Gastroesophageal sphincter (tissue), 4 donors: ENCODE results near the gene PSMB5. TPM values are rescaled to one million over a fixed set of nuclear protein-coding genes. Genes with fewer than 3 reads are reported as not detected.

Experiments used
- ATAC-seq: fragments of 150-250 bp; one replicate; pipeline ENCODE4 v1.9.1; 2016; ENCODE audit warnings: mild to moderate bottlenecking, moderate library complexity
- H3K27ac ChIP-seq, 4 donors: fragments of 200-600 bp; sonication (generic) in 3 of 4; 1 replicate in 3 of 4; 2 replicates in 1 of 4; pipeline ENCODE4 v1.5.1; 2016 to 2019
- H3K27me3 ChIP-seq: fragments of 200-600 bp; sonication (generic); one replicate; pipeline ENCODE4 v1.5.1; 2019
- H3K36me3 ChIP-seq, 2 donors: fragments of 200-600 bp; sonication (generic); one replicate each; pipeline ENCODE4 v1.5.1; 2019; ENCODE audit warnings: control low read depth in 1 of 2
- H3K4me1 ChIP-seq, 3 donors: fragments of 200-600 bp; sonication (generic); 1 replicate in 2 of 3; 2 replicates in 1 of 3; pipeline ENCODE4 v1.5.1; 2016 to 2019; ENCODE audit warnings: control low read depth in 2 of 3
- H3K4me3 ChIP-seq, 2 donors: fragments of 200-600 bp; sonication (generic); one replicate each; pipeline ENCODE4 v1.5.1; 2019; ENCODE audit warnings: mild to moderate bottlenecking in 1 of 2, moderate library complexity in 1 of 2
- H3K9me3 ChIP-seq, 3 donors: fragments of 200-600 bp; sonication (generic); one replicate each; pipeline ENCODE4 v1.5.1; 2017 to 2019; ENCODE audit warnings: control low read depth in 2 of 3
- EP300 ChIP-seq: sonication (generic); formaldehyde crosslinking; IDR thresholded peaks from one replicate; pipeline ENCODE4 v1.6.1; 2017; ENCODE audit warnings: antibody characterized with exemption, mild to moderate bottlenecking
- POLR2A ChIP-seq, 2 donors: fragments of 450-650 bp; IDR thresholded peaks; one replicate each; pipeline ENCODE4 v1.6.1; 2017; ENCODE audit warnings: antibody characterized with exemption in 2 of 2, mild to moderate bottlenecking in 2 of 2, moderate library complexity in 1 of 2
- POLR2AphosphoS5 ChIP-seq: sonication (generic); formaldehyde crosslinking; IDR thresholded peaks from one replicate; pipeline ENCODE4 v1.6.1; 2017; ENCODE audit warnings: antibody characterized with exemption
- WGBS, 2 donors: methylation state at CpG; one replicate each; pipeline ENCODE4 v1.1.5; 2018; ENCODE audit warnings: low coverage in 1 of 2; 5-methylcytosine and 5-hydroxymethylcytosine counted together
- total RNA-seq, 4 donors: library from RNA; depleted of rRNA; stranded (reverse); fragments of >200 nt; gene quantifications; one replicate each; pipeline ENCODE4 v1.1.0, GENCODE V29; 2016
- TF ChIP-seq, protein P1 (sequence below), 4 experiments: fragments of 200-600 bp in 2 of 4; fragments of 450-650 bp in 2 of 4; sonication (generic) in 1 of 4; IDR thresholded peaks; one replicate each; pipeline ENCODE4 v1.5.1; 2017 to 2019; ENCODE audit warnings: antibody characterized with exemption in 4 of 4, mild to moderate bottlenecking in 2 of 4, moderate library complexity in 2 of 4

The PSMB5 gene
- total RNA-seq, 4 donors from 2014 or later, result 125 to 182 (median 133) TPM

DNA sequence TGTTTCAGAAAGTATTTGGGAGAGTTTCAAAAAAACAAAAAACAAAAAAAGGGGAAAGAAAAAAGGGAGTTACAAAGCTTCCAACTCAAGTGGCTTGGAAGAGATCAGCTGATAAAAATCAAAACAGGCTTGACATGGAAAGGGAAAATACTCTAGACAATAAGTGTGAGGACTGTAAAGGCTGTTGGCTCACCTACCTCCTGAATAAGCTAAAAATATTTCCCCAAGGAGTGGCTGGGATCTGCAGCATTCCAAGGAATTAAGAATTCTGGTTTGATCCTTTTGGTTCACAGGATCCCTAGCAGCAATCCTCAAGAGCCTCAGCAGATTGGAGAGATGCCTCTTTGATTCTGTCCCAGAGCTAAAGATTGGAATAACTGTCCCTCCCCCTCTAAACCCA lies 41.2 kb downstream of the PSMB5 start:
- Histone ChIP-seq H3K27me3 (no peaks in the 10 kb centered on the region), H3K36me3 (peaks cover 0 to 28% of the 10 kb centered on the region in 2 donors), H3K27ac (no peak overlapping the region), H3K4me3 (no peak overlapping the region), H3K9me3 (no peaks in the 10 kb centered on the region), H3K4me1 (peaks cover 0 to 6% (median 0%) of the 10 kb centered on the region in 3 donors)
- no peak for ATAC-seq
- TF ChIP-seq, protein P1, sequence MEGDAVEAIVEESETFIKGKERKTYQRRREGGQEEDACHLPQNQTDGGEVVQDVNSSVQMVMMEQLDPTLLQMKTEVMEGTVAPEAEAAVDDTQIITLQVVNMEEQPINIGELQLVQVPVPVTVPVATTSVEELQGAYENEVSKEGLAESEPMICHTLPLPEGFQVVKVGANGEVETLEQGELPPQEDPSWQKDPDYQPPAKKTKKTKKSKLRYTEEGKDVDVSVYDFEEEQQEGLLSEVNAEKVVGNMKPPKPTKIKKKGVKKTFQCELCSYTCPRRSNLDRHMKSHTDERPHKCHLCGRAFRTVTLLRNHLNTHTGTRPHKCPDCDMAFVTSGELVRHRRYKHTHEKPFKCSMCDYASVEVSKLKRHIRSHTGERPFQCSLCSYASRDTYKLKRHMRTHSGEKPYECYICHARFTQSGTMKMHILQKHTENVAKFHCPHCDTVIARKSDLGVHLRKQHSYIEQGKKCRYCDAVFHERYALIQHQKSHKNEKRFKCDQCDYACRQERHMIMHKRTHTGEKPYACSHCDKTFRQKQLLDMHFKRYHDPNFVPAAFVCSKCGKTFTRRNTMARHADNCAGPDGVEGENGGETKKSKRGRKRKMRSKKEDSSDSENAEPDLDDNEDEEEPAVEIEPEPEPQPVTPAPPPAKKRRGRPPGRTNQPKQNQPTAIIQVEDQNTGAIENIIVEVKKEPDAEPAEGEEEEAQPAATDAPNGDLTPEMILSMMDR (IDR thresholded peaks at IDR 0.05), result no peak
- TF ChIP-seq EP300 (no peak), POLR2AphosphoS5 (no peak), POLR2A (IDR thresholded peaks at IDR 0.05) (no peak)

DNA sequence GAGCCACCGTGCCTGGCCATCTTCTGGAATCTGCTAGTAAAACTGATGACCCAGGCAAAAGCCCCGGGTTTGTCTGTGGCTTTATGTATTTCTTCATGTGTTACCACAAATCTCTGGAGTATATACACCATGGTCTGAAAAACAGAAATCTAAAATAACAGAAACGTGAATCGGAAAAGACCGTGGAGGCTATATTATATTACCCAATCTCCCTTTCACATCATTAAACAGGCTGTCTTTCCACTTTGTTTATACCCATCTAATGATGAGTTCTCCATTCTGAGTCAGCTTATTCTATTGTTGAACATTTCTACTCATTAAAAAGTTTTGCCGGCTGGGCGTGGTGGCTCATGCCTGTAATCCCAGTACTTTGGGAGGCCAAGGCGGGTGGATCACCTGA lies 42.8 kb downstream of the PSMB5 start:
- no peak overlapping the region for H3K27ac ChIP-seq
- ATAC-seq, result no peak

DNA sequence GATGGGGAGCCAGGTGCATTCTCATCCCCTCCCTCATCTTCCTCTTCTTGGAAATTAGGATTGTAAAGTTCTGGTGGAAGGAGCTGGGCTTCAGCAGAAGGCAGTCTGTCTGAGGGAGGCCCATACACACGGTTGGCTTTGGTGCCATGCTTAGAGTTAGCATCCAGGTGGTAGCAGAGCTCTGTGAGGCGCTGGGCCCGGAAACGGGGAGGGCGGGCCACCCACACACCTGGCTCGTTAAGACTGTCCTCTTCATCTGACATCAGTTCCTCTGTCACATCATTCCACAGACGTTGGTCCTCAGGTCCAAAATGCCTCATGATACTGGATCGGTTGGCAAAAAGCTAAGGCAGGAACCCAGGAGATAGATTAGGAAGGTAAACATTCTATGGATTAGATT lies 47.4 kb downstream of the PSMB5 start:
- Histone ChIP-seq H3K27ac (no peak overlapping the region), H3K9me3 (no peaks in the 10 kb centered on the region), H3K27me3 (no peaks in the 10 kb centered on the region), H3K36me3 (peaks cover 0 to 32% of the 10 kb centered on the region in 2 donors), H3K4me1 (peaks cover 0 to 11% (median 7%) of the 10 kb centered on the region in 3 donors), H3K4me3 (no peak overlapping the region)
- WGBS, 2 donors, result 81 to 100% methylated on average over 1 to 4 of the region's 8 CpGs
- TF ChIP-seq POLR2A (IDR thresholded peaks at IDR 0.05), result no peak
- ATAC-seq, result no peak

More for the DNA sequence above, 42.8 kb downstream of the PSMB5 start:
- H3K36me3 ChIP-seq, result peaks cover 0 to 32% of the 10 kb centered on the region in 2 donors
- TF ChIP-seq POLR2A (IDR thresholded peaks at IDR 0.05) (no peak), POLR2AphosphoS5 (no peak), EP300 (no peak)
- TF ChIP-seq, protein P1 (IDR thresholded peaks at IDR 0.05), result no peak
- no peaks in the 10 kb centered on the region for H3K27me3 ChIP-seq
- no peak overlapping the region for H3K4me3 ChIP-seq
- H3K4me1 ChIP-seq, result peaks cover 0 to 6% (median 0%) of the 10 kb centered on the region in 3 donors
- H3K9me3 ChIP-seq, result no peaks in the 10 kb centered on the region
- 92 to 100% methylated on average over 4 to 7 of the region's 8 CpGs for WGBS, 2 donors

DNA sequence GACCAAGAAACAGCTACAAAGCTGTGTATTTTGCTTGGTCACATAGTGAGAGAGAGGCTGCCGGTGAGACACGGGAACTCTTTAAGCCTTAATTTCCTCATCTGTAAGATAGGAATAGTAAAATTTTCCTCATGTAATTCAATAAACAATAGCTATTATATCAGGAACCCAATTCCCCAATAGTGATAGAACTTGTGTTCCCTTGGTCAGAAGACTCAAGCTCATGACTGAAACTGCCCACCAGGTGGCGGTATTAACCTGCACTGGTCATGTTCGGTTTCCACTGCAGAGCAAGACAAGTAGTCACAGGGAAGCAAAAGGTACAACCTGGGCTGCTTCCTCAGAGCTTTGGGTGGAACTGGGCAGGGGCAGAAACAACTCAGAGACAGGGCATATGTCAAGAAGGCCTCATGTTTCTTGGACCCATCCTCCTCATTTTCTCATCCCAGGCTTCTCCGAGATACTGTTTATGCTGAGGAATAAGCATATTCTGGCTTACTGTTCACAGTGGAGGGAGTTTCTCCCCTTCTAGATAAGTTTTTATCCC lies 48.1 kb downstream of the PSMB5 start:
- Histone ChIP-seq H3K9me3 (no peaks in the 10 kb centered on the region), H3K27ac (no peak overlapping the region), H3K4me1 (peaks cover 0 to 19% (median 7%) of the 10 kb centered on the region in 3 donors), H3K4me3 (no peak overlapping the region), H3K36me3 (peaks cover 0 to 31% of the 10 kb centered on the region in 2 donors), H3K27me3 (peaks cover 7% of the 10 kb centered on the region)
- TF ChIP-seq EP300, result no peak
- no peak for TF ChIP-seq POLR2AphosphoS5
- TF ChIP-seq POLR2A (IDR thresholded peaks at IDR 0.05), result no peak
- TF ChIP-seq, protein P1 (IDR thresholded peaks at IDR 0.05), result peak; percentile 85 to 94 (median 91)
- WGBS, 2 donors, result 0 to 21% methylated on average over 3 to 4 of the region's 5 CpGs
- ATAC-seq, result peak; percentile 56

DNA sequence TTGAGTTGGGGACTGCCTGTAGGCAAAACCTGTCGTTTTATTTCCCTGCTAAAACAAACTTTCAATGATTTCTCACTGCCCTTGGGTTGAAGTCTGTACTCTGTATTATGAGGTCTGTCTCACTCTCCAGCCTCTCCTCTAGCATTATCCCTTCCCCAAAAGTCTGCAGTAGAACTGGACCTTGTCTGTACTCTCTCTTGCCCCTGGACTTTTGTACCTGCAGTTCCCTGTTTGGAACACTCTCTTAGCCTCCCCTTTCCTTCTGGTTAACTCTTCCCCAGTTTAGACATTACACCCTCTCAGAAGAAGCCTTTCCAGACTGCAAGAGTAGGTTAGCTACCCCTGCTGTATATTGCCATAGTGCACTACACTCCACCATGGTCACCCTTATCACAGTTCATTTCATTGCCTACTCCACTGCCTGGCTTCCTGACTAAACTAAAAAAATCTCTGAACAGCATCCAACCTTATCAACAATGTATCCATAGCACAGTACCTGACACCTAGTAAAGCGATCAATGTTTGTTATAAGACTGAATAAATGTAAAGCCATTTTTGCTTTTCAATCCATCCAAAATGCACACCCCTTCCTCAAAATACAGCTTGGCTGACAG lies 48.7 kb downstream of the PSMB5 start:
- Histone ChIP-seq H3K27ac (no peak overlapping the region), H3K27me3 (peaks cover 13% of the 10 kb centered on the region), H3K36me3 (peaks cover 0 to 25% of the 10 kb centered on the region in 2 donors), H3K9me3 (no peaks in the 10 kb centered on the region), H3K4me3 (no peak overlapping the region), H3K4me1 (peaks cover 0 to 24% (median 7%) of the 10 kb centered on the region in 3 donors)
- 29 to 51% methylated on average over 1 to 2 of the region's 2 CpGs for WGBS, 2 donors
- TF ChIP-seq, protein P1 (IDR thresholded peaks at IDR 0.05), result no peak
- no peak for TF ChIP-seq POLR2AphosphoS5
- no peak for TF ChIP-seq POLR2A (IDR thresholded peaks at IDR 0.05)
- TF ChIP-seq EP300, result no peak
- no peak for ATAC-seq
